Hindlimb muscle (tissue), 1 donor: ENCODE data around the gene SLC13A2. TPM values are rescaled to one million over a fixed set of nuclear protein-coding genes. Genes with fewer than 3 reads are reported as not detected.

ENCODE experiments used
- DNase-seq: peaks from one replicate; pipeline ENCODE4 v3.0.0-alpha.2; 2013
- polyA plus RNA-seq: library from polyadenylated mRNA; unstranded; fragments of 120-200 nt; gene quantifications from one replicate; pipeline ENCODE4 v1.2.1, GENCODE V29; 2013; ENCODE audit not compliant: insufficient read length

SLC13A2 gene
- polyA plus RNA-seq, 1 donor = not detected

- no peak for DNase-seq
Observed at GRCh38 chr17:28537219-28537610, 63.8 kb downstream of the SLC13A2 start.

GRCh38 chr17:28538296-28538895 lies 65.0 kb downstream of the SLC13A2 start:
- no peak for DNase-seq

GRCh38 chr17:28540231-28540630 lies 66.8 kb downstream of the SLC13A2 start:
- no peak for DNase-seq

- DNase-seq = no peak
Observed at GRCh38 chr17:28541439-28541838, 68.0 kb downstream of the SLC13A2 start.

- DNase-seq = no peak
Observed at GRCh38 chr17:28544402-28545140, 71.1 kb downstream of the SLC13A2 start.

- no peak for DNase-seq
Observed at GRCh38 chr17:28545141-28545503, 71.7 kb downstream of the SLC13A2 start.

- DNase-seq = no peak
Observed at GRCh38 chr17:28545787-28546415, 72.5 kb downstream of the SLC13A2 start.

GRCh38 chr17:28547096-28547622 lies 73.7 kb downstream of the SLC13A2 start:
- DNase-seq = no peak

Other genes with a start within 250 kb of the SLC13A2 start
- gene TMEM97, start 154.4 kb upstream of the SLC13A2 start, polyA plus RNA-seq = 16.1 TPM
- 27.1 TPM for gene IFT20, start 138.2 kb upstream of the SLC13A2 start, polyA plus RNA-seq
- gene TNFAIP1, start 137.9 kb upstream of the SLC13A2 start, polyA plus RNA-seq = 33.4 TPM
- 60.7 TPM for gene POLDIP2, start 116.1 kb upstream of the SLC13A2 start, polyA plus RNA-seq
- gene SEBOX, start 108.4 kb upstream of the SLC13A2 start, polyA plus RNA-seq = not detected
- gene VTN, start 103.3 kb upstream of the SLC13A2 start, polyA plus RNA-seq = 1.2 TPM
- 6.4 TPM for gene SARM1, start 102.0 kb upstream of the SLC13A2 start, polyA plus RNA-seq
- 8.4 TPM for gene SLC46A1, start 67.4 kb upstream of the SLC13A2 start, polyA plus RNA-seq
- 0.12 TPM for gene FOXN1, start 32.7 kb downstream of the SLC13A2 start, polyA plus RNA-seq
- 15.5 TPM for gene UNC119, start 79.0 kb downstream of the SLC13A2 start, polyA plus RNA-seq
- gene PIGS, start 97.9 kb downstream of the SLC13A2 start, polyA plus RNA-seq = 51.9 TPM
- gene ALDOC, start 103.3 kb downstream of the SLC13A2 start, polyA plus RNA-seq = 1.8 TPM
- gene SPAG5, start 125.4 kb downstream of the SLC13A2 start, polyA plus RNA-seq = 21.7 TPM
- 17.2 TPM for gene RSKR, start 140.5 kb downstream of the SLC13A2 start, polyA plus RNA-seq
- gene BLTP2, start 171.5 kb downstream of the SLC13A2 start, polyA plus RNA-seq = 53.0 TPM
- 39.5 TPM for gene SDF2, start 188.3 kb downstream of the SLC13A2 start, polyA plus RNA-seq
- 48.0 TPM for gene SUPT6H, start 188.6 kb downstream of the SLC13A2 start, polyA plus RNA-seq
- 3.5 TPM for gene PROCA1, start 238.2 kb downstream of the SLC13A2 start, polyA plus RNA-seq
- gene RAB34, start 244.2 kb downstream of the SLC13A2 start, polyA plus RNA-seq = 58.6 TPM
- 1,269 TPM for gene RPL23A, start 246.3 kb downstream of the SLC13A2 start, polyA plus RNA-seq